Measurements from ENCODE around the gene NOTO. TPM values are rescaled to one million over a fixed set of nuclear protein-coding genes. Genes with fewer than 3 reads are reported as not detected.

NOTO gene
- total and polyA plus RNA-seq, 2 experiments from 2014 or later: not detected

DNA sequence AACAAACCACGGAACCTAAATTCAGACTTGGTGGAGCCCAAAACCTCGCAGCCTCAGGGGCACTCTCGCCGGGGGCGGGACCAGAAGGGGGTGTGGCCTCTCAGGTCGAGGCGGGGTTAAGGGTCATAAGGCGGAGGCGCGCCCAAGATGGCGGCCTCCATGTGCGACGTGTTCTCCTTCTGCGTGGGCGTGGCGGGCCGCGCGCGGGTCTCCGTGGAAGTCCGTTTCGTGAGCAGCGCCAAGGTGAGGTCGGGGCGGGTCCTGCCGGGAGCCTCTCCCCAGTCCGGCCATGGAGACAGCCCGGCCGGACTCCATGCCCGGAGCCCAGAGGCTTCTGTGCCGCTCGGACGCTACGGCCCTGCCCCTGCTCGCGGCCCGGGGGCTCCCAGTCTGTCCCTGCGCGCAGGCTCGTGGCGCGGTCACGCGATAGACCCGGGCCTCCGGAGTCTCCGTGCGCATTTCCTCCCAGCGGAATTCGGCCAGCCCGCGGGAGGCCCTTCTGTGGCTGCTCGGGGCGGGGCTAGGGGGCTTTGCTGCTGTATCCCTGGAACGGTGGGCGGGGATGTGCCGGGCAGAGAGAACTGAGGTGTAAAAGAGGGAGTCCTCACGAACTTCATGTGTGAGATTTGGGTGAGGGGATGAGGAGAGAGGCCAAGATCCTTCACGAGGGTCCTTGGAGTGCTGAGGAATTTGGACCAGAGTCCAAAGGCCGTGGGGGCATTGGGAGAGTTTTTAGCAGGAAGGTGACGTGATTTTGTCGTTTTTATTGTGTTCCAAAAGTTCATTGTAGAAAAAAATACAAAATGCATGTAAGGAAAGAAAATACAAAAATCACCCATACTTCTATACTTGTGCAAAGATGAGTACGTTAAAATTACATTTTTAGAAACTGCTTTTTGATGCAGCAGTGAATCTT lies 12.0 kb downstream of the NOTO start, which contains the start of gene SMYD5:
Gene SMYD5, plus strand, starts transcription at position 126 of the 916 bp plus-strand sequence. Its CDS starts 22 bp downstream, at position 148.
- peak within 1 kb of the TSS; percentile 83 for H3K4me2 ChIP-seq
- peak within 1 kb of the TSS; percentile 90 for H3K27ac ChIP-seq
- no peaks in the 10 kb centered on the region for H3K27me3 ChIP-seq
- peak within 1 kb of the TSS; percentile 71 for H2AFZ ChIP-seq
- H4K20me1 ChIP-seq (ENCODE audit: insufficient read depth, poor library complexity, severe bottlenecking): no peaks in the 10 kb centered on the region
- H3K79me2 ChIP-seq: peaks cover 34% of the 10 kb centered on the region
- H3K4me3 ChIP-seq: peak within 1 kb of the TSS; percentile 54
- TF ChIP-seq EZH2phosphoT487 (IDR thresholded peaks at IDR 0.05; ENCODE audit: low read depth, severe bottlenecking, unreplicated experiment) (no peak), EZH2 (IDR thresholded peaks at IDR 0.05; ENCODE audit: borderline replicate concordance) (no peak)
- TF ChIP-seq, protein P1, sequence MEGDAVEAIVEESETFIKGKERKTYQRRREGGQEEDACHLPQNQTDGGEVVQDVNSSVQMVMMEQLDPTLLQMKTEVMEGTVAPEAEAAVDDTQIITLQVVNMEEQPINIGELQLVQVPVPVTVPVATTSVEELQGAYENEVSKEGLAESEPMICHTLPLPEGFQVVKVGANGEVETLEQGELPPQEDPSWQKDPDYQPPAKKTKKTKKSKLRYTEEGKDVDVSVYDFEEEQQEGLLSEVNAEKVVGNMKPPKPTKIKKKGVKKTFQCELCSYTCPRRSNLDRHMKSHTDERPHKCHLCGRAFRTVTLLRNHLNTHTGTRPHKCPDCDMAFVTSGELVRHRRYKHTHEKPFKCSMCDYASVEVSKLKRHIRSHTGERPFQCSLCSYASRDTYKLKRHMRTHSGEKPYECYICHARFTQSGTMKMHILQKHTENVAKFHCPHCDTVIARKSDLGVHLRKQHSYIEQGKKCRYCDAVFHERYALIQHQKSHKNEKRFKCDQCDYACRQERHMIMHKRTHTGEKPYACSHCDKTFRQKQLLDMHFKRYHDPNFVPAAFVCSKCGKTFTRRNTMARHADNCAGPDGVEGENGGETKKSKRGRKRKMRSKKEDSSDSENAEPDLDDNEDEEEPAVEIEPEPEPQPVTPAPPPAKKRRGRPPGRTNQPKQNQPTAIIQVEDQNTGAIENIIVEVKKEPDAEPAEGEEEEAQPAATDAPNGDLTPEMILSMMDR (IDR thresholded peaks at IDR 0.05; ENCODE audit: poor library complexity): no peak
- H3K36me3 ChIP-seq (replicated peaks; ENCODE audit: insufficient read depth, low read depth): no peaks in the 10 kb centered on the region
- peak; percentile 90 for DNase-seq (ENCODE audit: low spot score)
- no peaks in the 10 kb centered on the region for H3K9me2 ChIP-seq (replicated peaks; ENCODE audit: insufficient read depth)
- no peaks in the 10 kb centered on the region for H3K9me3 ChIP-seq (ENCODE audit: low read depth)
- peaks cover 11% of the 10 kb centered on the region for H3K4me1 ChIP-seq (ENCODE audit: insufficient read depth)
- WGBS (ENCODE audit: low lambda C conversion rate, missing lambda C conversion rate): 3% methylated on average over 55 of the region's 64 CpGs

DNA sequence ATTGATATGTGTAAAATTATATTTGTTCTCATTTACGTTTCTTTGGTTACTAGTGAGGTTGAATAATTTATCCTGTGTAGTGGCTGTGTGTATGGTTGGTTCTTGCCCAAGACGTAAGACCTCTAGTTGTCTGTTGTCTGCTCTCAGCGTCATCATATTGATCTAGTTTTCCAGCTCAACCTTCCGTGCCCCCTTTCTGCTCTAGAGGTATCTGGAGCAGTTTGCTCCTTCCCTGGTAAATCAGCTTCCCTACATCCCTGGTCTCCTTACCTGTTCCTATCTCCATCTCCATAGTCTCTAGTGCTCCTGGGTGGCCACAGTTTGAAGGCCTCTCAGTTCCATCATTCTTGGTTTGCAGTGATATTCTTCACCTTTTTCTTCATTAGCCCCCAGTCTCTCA lies 12.9 kb downstream of the NOTO start:
- Histone ChIP-seq H3K27me3 (no peaks in the 10 kb centered on the region), H3K4me1 (ENCODE audit: insufficient read depth) (peaks cover 11% of the 10 kb centered on the region), H3K9me3 (ENCODE audit: low read depth) (no peaks in the 10 kb centered on the region), H3K36me3 (replicated peaks; ENCODE audit: insufficient read depth, low read depth) (no peaks in the 10 kb centered on the region), H2AFZ (no peak overlapping the region), H3K27ac (no peak overlapping the region), H3K9me2 (replicated peaks; ENCODE audit: insufficient read depth) (no peaks in the 10 kb centered on the region), H4K20me1 (ENCODE audit: insufficient read depth, poor library complexity, severe bottlenecking) (no peaks in the 10 kb centered on the region), H3K4me3 (peak overlapping the region; percentile 54), H3K79me2 (peaks cover 34% of the 10 kb centered on the region), H3K4me2 (peak overlapping the region; percentile 83)
- 71% methylated on average over 4 of the region's 4 CpGs for WGBS (ENCODE audit: low lambda C conversion rate, missing lambda C conversion rate)
- no peak for DNase-seq (ENCODE audit: low spot score)
- TF ChIP-seq, protein P1 (IDR thresholded peaks at IDR 0.05; ENCODE audit: poor library complexity): no peak
- no peak for TF ChIP-seq EZH2 (IDR thresholded peaks at IDR 0.05; ENCODE audit: borderline replicate concordance)
- TF ChIP-seq EZH2phosphoT487 (IDR thresholded peaks at IDR 0.05; ENCODE audit: low read depth, severe bottlenecking, unreplicated experiment): no peak

DNA sequence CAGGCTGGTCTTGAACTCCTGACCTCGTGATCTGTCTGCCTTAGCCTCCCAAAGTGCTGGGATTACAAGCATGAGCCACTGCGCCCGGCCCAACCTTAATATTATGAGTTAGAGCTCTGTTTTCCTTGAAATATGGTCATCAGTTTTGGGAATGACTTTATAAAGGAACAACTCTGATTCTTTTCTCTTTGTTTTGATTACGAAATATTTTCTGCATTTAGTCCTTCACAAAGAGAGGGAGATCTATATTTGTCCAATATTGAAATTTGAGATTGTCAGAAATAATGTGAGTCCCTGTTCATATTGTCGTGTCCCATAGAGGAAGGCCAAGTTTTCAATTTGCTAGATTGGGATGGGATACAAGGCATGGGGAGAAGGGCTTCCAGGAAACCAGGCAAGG lies 14.8 kb downstream of the NOTO start:
- H3K79me2 ChIP-seq: peaks cover 34% of the 10 kb centered on the region
- H3K9me2 ChIP-seq (replicated peaks; ENCODE audit: insufficient read depth): no peaks in the 10 kb centered on the region
- peaks cover 11% of the 10 kb centered on the region for H3K4me1 ChIP-seq (ENCODE audit: insufficient read depth)
- no peaks in the 10 kb centered on the region for H3K36me3 ChIP-seq (replicated peaks; ENCODE audit: insufficient read depth, low read depth)
- H3K4me2 ChIP-seq: no peak overlapping the region
- no peak overlapping the region for H3K4me3 ChIP-seq
- WGBS (ENCODE audit: low lambda C conversion rate, missing lambda C conversion rate): 98% methylated on average over 5 of the region's 5 CpGs
- no peak overlapping the region for H2AFZ ChIP-seq
- DNase-seq (ENCODE audit: low spot score): no peak
- H3K27me3 ChIP-seq: no peaks in the 10 kb centered on the region
- TF ChIP-seq EZH2phosphoT487 (IDR thresholded peaks at IDR 0.05; ENCODE audit: low read depth, severe bottlenecking, unreplicated experiment) (no peak), EZH2 (IDR thresholded peaks at IDR 0.05; ENCODE audit: borderline replicate concordance) (no peak)
- TF ChIP-seq, protein P1 (IDR thresholded peaks at IDR 0.05; ENCODE audit: poor library complexity): no peak
- no peaks in the 10 kb centered on the region for H4K20me1 ChIP-seq (ENCODE audit: insufficient read depth, poor library complexity, severe bottlenecking)
- no peaks in the 10 kb centered on the region for H3K9me3 ChIP-seq (ENCODE audit: low read depth)
- no peak overlapping the region for H3K27ac ChIP-seq

All from hepatocyte (in vitro differentiated cells).